SH-SY5Y (cell line): ENCODE results near the gene FBXO34.

ENCODE experiments used
- GATA2 ChIP-seq: IDR thresholded peaks from 2 replicates; pipeline ENCODE4 v1.6.1; 2011; ENCODE audit warnings: mild to moderate bottlenecking, low read depth, low read length
- GATA3 ChIP-seq: IDR thresholded peaks from 2 replicates; pipeline ENCODE4 v1.6.1; 2011; ENCODE audit warnings: low read depth, mild to moderate bottlenecking, low read length, moderate library complexity

FBXO34 gene

DNA sequence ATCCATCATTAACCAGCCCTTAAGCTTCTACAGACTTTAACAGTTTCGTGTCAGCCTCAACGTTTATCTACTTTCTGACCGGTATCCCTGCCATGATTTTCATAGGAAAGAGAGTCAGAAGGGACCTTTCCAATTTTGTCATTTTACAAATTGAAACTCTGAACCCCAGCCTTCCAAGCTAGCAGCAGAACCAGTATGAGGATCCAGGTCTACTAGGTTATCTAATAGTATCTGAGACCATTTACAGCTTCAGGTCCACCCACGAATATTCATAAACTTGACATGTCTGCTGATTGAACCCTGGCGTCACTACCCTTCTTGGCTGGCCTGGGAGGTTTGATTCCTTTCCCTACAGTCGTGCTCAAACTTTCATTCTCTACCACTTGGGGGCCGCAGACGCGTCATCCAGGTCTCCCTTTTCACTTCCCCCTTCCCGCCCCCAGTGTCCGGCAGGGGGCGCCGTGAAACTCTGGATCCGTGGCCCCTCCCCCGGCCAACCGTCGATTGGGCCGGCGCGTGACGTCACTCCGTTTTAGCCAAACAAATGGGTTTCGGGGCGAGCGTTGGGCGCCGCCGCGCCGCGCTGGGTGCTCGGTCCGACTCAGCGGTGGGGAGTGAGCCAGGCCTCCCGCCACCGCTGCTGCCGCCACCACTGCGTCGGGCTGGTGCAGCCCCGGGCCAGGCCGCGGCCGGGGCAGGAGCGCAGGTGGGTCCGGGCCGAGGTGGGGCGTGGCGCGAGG lies at the start of gene FBXO34:
Gene FBXO34 (plus strand): TSS at position 590 of the 740 bp plus-strand sequence. CDS start 78,970 bp downstream, outside the sequence.
- no peak for TF ChIP-seq GATA3
- TF ChIP-seq GATA2: no peak

DNA sequence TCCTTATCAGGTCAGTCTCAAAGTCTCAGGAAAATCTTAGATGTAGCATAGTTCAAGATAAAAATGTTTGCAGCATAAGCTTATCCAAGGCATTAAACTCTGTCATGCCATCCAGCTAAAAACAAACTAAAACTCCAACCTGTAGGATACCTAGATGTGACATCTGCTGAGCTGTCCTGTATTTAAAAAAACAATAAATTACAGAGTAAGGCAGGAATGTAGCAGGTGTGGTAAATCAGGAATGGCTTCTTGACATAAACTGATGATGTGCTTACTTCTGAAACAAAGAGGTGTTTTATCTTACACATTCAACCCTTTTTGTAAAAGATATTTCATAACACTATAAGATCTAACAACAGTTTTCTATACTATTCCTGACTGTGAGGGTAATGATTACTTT lies 49.3 kb upstream of the FBXO34 start:
- TF ChIP-seq GATA3 (no peak), GATA2 (no peak)

- TF ChIP-seq GATA2 (no peak), GATA3 (no peak)
Observed at GRCh38 chr14:55223364-55223763, 47.9 kb upstream of the FBXO34 start.

DNA sequence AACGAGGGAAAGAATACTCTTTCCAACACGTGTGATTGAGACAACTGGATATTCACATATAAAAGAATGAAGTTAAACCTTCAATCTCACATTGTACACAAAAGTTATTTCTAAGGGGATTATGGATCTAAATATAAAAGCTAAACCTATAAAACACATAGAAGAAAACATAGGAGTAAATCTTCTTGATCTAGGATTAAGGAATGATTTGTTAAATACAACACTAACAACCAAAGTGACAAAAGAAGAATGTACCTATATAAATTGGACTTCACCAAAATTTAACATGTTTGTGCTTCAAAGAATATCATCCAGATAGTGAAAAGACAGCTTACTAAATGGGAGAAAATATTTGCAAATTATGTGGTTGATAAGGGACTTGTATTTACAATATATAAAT lies 43.0 kb upstream of the FBXO34 start:
- TF ChIP-seq GATA3: no peak
- no peak for TF ChIP-seq GATA2

DNA sequence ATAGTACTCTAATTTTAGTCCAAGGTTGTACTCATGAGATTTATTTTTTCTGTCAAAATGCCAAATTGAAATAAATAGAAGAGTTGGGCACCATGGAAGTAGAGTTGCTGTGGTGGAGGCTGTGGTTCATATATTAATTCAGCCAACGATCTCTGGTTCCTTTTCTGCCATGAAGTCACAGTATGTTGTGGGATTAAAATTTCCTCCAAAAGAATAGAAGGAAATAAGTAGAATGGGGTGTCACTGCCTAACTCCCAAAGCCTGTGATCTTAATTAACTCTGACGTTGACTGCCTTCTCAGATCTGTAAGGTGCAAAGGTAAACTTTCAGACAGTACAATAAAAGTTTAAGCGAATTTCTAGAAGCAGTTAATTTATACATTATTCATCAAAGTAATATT lies 37.6 kb upstream of the FBXO34 start:
- no peak for TF ChIP-seq GATA2
- TF ChIP-seq GATA3: no peak

- no peak for TF ChIP-seq GATA3
- no peak for TF ChIP-seq GATA2
Observed at GRCh38 chr14:55238019-55238680, 33.1 kb upstream of the FBXO34 start.

GRCh38 chr14:55239320-55239719 lies 31.9 kb upstream of the FBXO34 start:
- TF ChIP-seq GATA2 (no peak), GATA3 (no peak)

DNA sequence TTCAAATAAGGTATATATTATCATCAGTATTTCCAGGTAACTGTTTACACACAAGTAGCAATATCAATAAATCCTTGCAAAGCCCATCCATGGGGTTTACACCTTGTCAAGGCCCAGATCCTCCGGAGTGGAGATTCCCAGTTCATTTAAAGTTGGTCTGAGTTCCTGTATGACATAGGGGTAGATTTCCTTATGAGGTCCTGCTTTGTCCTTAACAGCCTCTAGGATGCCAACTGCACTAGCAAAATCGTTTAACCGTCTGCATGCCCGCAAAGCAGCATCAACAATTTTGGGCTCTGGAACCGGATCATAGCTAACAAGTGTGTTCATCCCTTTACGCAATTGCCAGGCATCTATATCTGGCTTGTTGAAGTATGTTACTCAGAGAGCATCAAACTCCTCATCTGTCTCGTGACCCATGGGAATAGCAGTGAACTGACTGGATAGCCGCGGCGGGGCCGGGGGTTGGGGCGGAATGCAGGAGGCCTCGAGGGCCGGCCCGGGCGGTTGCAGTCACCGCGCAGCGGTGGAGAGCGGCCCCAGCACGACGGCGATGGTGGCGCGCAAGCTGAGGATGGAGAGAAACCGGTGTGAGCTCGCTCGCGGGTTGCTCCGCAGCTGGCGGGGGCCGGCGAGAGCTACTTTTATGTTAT lies 30.6 kb upstream of the FBXO34 start:
- TF ChIP-seq GATA3: no peak
- TF ChIP-seq GATA2: no peak

- TF ChIP-seq GATA2 (no peak), GATA3 (no peak)
Observed at GRCh38 chr14:55241673-55242072, 29.5 kb upstream of the FBXO34 start.

DNA sequence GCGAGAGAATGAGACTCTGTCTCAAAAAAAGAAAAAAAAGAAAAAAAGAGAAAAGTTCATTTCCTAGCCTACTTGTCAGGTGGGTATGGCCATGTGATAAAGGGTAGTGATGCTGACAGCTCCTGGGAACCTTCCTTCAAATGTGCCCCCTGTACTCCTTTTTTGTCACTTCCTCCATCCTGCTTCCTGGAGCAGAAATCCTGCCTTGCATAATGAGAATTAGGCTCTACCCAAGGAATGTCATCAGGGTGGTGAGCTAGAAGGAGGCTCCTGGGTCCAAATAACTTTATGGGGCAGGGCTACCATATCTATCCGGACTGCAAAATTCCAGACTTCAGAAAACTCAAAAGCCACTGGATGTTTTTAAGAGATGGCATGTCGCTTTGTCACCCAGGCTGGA lies 27.8 kb upstream of the FBXO34 start:
- TF ChIP-seq GATA3 (no peak), GATA2 (no peak)

DNA sequence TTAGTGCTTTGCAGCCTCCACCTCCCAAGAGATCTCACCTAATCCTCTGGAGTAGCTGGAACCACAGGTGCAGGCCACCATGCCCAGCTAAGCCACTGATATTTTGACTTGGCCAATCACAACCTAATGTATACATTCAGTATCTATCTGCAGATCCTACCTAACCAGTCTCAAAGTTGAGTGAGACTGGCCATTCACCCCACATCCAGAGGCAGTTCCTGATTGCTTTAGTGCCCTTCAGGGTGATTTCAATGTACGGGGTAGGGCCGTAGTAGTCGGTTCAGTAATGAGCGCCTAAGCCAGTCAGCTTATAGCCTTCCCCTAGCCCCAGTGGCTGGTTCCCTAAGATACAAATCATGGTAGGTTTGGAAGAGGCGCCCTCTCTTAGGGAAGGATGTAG lies 27.4 kb upstream of the FBXO34 start:
- TF ChIP-seq GATA3 (no peak), GATA2 (no peak)

GRCh38 chr14:55245657-55246268 lies 25.5 kb upstream of the FBXO34 start:
- TF ChIP-seq GATA3: no peak
- TF ChIP-seq GATA2: no peak

GRCh38 chr14:55248411-55248810 lies 22.8 kb upstream of the FBXO34 start:
- TF ChIP-seq GATA2: no peak
- TF ChIP-seq GATA3: no peak

DNA sequence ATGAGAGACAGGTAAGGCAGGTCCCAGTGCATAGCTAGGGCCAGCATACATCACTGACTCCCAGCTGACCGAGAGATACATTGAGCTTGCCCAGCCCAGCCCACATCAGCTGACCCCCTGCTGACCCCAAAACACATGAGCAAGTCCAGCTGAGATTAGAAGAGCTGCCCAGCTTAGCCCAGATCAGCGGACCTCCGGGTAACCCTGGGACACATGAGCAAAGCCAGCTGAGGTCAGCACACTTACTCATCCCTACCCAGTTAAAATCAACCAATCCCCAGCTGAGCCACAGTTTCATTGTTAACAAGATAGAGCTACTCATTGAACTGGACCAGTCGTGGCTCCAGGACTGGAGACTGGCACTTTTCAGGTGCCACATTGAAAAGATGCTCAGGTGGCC lies 21.8 kb upstream of the FBXO34 start:
- no peak for TF ChIP-seq GATA3
- TF ChIP-seq GATA2: no peak
